CD4-positive, alpha-beta T cell treated with Interferon gamma for 1 hour (primary cell): Measurements from ENCODE around the gene CHN2.
A peak's percentile ranks its signal among the peaks of the same experiment; 100 is the strongest.

Experiments used
- DNase-seq: peaks from one replicate; pipeline ENCODE4 v3.0.0-alpha.2; 2020

Gene CHN2

GRCh38 chr7:29340696-29341095, 146.1 kb downstream of the CHN2 start:
- no peak for DNase-seq

DNA sequence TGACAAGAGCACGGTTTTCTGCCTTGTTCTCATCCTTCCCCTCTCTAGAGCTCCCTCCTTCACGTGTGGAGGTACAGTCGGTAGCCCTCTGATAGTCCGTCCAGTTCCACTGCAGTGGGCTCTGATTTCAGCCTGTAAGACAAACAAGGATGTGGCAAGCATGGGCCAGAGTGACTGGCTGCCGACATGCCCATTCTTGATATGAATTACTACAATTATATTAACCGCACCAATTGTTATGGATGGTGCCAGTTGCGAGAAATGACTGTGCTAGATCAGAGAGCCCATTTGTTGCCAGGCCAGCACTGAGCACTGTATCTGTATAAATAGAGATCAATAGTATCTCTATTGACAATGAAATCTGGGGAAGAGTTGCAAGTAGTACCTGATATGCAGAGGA, 146.6 kb downstream of the CHN2 start:
- DNase-seq, result no peak

- DNase-seq, result no peak
Measured at GRCh38 chr7:29342761-29343160, 148.2 kb downstream of the CHN2 start.

DNA sequence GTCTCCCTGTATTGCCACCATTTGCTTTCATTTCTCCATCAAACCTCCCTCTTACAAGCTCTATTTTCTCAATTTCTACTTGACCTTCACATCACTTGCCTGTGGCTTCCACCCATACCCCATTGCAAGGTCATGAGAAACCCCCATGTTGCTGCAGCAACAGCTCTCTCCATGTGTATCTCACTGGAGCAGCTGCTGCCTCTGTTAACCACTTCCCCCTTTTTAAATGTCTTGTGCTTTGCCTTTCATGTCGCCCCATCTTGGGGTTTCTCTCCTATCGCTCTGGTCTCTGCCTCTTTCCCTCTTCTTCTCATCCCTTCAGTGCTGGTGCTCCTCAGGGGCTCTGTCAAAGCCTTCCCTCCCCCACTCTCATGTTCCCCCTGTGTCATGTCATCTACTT, 148.8 kb downstream of the CHN2 start:
- DNase-seq, result peak; percentile 21

- no peak for DNase-seq
Measured at GRCh38 chr7:29344334-29344978, 149.9 kb downstream of the CHN2 start.

DNA sequence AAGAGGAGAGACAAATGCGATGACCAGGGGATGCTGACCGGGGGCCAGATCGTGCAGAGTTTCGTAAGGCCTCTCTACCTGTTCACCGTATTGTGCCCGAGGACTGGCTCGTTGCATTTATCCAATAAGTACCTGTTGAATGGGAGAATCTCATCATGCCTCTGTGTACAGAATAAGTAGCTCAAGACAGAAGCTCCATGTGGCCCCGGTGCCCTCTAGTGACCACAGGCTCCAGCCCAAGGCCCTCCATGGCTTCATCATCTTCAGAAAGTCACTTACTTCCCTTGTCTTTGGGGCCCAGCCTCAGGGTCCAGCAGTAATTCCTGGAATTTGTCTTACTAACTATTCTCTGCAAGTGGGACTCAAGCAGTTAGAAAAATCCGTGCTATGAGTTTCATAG, 151.0 kb downstream of the CHN2 start:
- no peak for DNase-seq

DNA sequence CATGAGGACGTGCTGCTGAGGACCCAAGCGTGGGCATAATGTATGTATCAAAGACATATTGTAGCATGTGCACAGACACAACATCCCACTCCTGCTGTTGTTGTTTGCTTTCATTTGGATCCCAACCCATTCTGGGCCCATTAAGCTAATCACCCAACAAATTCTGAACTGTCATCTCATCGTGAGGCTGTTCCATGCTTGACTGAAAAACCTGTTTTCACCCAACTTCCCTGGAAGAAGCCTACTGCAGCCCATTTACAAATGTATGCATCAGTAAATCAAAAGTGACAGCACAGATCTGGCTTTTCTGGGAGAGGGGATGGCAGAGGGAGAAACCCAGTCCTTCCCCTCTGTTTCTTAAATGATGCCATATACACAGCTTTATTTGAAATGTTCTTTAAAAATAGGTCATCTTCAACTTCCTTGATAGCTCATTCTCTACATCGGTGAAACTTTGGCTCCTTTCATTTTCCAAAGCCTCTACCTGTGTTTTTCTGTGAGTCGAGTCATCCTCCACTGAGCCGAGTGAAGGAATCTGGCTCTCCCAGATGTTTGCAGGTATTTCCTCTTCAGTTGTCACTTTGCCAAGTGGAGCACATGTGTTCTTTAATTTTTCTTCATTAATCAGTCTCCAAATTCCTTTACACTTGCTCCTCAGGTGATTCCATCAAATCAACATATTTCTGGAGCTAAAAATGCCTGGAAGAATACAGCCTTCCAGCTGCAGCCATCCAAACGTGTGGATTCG, 151.8 kb downstream of the CHN2 start:
- no peak for DNase-seq

- DNase-seq, result no peak
Measured at GRCh38 chr7:29349362-29349761, 154.8 kb downstream of the CHN2 start.

- no peak for DNase-seq
Measured at GRCh38 chr7:29350351-29350750, 155.8 kb downstream of the CHN2 start.

- DNase-seq, result no peak
Measured at GRCh38 chr7:29352041-29352440, 157.5 kb downstream of the CHN2 start.

DNA sequence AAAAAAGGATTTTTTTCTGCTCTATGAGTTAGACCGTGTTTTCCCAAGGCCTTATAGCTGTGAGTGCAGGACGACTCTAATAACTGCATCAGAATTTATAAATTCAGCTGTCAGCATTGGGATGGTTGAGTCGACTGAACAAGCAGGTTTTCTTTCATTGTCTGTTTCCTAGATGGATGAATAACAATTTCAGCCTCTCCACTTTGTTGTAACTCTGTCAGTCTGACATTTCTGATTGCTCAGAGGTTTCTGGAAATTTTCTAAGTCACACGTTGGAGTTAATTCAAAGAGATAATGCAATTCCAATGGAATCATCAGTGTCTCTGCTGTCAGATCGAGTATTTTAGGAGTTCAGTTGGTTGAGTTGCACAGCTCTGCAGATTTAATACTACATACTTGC, 159.2 kb downstream of the CHN2 start:
- DNase-seq, result no peak

DNA sequence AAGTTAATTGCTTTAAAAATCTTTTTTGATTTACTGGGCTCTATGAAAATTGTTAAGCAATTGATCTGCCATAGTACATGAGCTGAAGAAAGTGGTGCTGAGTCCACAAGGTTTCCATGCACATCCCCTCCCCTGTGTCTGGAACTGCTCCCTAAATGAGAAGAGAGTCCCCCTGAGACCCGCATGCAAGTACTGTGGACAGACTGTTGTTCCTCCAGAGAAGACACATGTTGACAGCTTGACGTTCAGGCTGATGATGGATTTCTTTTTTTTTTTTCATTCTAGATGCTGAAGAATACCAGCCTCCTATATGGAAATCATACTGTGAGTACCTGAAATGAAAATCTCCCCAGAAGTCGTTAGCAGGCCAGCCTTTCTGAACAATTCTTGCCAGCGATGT, 159.8 kb downstream of the CHN2 start:
- DNase-seq, result no peak

DNA sequence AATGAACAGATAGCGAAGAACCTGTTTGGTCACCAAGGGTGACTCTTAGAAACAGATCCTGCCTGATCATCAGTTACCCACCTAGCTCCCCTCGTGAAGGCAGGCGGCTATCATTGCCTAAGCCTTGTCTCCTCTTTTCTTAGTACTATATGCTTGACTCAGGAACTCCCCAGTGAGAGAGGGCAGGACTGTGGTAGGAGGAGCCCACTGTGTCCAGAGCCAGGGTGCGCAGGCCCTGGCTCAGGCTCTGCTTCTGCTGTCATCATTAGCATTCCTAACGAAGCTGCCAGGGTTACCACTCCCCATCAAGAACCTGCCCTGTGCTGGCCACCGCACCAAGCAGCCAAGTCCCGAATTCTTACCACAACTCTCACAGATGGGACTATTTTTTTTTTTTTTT, 160.8 kb downstream of the CHN2 start:
- no peak for DNase-seq

DNA sequence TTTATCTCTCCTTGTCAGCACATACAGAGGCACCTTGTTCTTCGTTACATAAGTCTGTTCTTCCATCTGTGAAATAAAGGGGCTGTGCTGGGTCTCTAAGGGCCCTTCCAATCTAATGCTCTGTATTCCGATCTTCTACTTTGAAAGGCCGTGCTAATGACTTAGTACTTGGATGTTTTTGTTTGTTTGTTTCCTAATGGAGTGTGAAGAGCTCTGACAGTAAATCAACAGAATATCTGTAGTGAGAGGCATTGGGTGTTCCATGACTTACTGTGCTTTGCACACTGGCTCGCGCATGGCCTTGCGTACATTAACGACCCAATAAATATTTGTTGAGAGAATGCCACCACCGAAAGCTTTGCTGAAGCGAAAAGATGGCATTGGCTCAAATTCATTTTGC, 162.1 kb downstream of the CHN2 start:
- no peak for DNase-seq

- DNase-seq, result no peak
Measured at GRCh38 chr7:29359482-29360093, 165.0 kb downstream of the CHN2 start.

- DNase-seq, result no peak
Measured at GRCh38 chr7:29360633-29361625, 166.4 kb downstream of the CHN2 start.

GRCh38 chr7:29362380-29362779, 167.8 kb downstream of the CHN2 start:
- no peak for DNase-seq

DNA sequence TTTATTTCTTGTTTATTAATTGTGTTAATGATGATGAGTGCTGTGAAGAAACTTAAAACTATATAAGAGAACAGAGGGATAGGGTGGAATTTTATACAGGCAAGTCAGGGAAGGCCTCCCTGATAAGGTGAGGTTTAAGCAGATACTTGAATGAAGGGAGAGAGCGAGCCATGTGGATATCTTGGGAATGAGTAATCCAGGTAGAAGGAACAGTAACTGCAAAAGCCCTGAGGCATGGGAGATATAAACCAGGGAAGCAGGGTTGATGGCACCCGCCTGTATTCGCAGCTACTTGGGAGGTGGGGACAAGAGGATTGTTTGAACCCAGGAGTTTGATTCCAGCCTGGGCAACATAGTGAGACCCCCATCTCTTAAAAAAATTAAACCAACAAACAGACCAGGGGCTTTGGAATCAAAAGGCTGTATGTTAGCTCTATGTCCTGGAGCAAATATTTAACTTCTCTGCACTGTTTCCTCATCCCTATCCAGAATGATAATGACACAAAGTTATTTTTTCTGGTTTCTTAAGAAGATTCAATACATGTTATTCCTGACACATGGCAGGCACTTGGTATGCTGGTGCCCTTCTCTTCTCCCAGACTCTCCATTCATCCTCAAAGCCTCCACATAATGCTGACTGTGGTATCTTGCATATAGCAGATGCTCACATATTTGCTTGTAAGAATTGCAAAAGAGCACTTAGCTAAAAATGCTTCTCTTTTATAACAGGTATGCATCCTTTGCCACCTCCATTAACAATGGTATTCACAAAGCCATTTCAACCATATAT, 169.3 kb downstream of the CHN2 start:
- DNase-seq, result no peak

DNA sequence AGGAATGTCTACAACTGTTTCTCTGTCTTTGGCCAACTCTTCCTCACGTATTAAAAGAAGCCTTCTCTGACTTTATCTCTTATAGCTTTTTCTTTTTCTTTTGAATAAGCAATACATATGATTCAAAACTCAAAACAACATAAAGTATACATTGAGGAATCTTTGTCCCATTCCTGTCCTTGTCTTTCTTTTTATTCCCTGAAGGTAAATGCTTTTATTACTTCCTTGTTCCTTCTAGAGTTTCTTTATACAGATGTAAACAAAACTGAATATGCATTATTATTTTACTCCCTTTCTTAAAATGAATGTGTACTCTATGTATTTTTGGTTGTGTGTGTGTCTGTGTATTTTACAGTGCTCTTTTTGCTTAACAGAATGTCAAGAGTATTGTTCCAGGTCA, 170.1 kb downstream of the CHN2 start:
- no peak for DNase-seq

DNA sequence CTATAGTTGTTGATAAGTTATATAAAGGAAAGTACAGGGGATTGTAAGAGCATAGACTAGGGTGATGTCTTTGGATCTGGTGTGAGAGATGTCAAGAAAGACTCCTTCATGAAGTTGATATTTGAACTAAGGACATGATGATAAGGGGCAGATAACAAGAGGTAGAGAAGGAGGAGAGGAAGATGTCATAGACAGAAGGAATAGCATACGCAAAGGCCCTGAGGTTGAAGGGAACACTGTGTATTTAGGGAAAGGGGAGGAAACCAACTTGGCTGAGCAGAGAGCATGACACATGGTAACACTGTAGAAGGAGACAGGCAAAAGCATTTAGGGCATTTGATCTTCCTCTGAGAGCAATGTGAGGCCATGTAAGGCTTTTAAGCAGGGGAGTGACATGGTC, 170.8 kb downstream of the CHN2 start:
- DNase-seq, result no peak

- DNase-seq, result no peak
Measured at GRCh38 chr7:29367784-29368183, 173.2 kb downstream of the CHN2 start.

- DNase-seq, result no peak
Measured at GRCh38 chr7:29369909-29370488, 175.4 kb downstream of the CHN2 start.
